ENCODE measurements around the gene SVBP.
"Not testable (repeated sequence)": the region's sequence is repeated elsewhere in the genome, so short reads cannot be mapped to it uniquely, and the experiment has no call there.

Gene SVBP

DNA sequence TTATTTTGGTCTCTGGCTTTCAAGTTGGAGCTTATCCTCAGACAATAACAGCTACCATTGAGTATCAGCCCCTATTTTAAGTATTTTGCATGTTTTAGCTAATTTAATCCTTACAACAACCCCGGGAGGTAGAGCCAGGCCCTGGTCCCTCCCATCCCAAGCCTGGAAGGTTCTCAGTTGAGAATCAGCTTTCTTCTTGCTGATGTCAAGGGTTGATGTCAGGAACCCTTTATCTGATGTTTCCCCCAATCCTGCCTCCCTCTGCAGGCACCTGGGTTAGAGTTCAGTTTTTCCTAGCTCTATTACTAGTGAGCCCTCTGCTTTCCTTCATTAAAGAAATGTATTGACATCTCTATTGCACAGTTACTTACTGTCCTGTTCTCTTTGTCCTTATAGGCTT lies 3.6 kb upstream of the SVBP start:
- Histone ChIP-seq H3K9ac (ENCODE audit: low read length) (no peak overlapping the region), H3K4me1 (ENCODE audit: insufficient read depth, low read length) (peaks cover 8% of the 10 kb centered on the region), H3K27me3 (ENCODE audit: control insufficient read depth in 1 of 2, insufficient read depth in 2 of 2, low read length in 2 of 2) (no peaks in the 10 kb centered on the region), H3K27ac (ENCODE audit: low read depth, low read length) (no peak overlapping the region), H3K4me3 (ENCODE audit: low read depth in 1 of 2, low read length in 2 of 2) (no peak overlapping the region), H3K36me3 (ENCODE audit: insufficient read depth, low read length) (no peaks in the 10 kb centered on the region), H3K9me3 (ENCODE audit: low read length) (no peaks in the 10 kb centered on the region)

- H3K36me3 ChIP-seq (ENCODE audit: insufficient read depth, low read length), result no peaks in the 10 kb centered on the region
- peak overlapping the region; percentile 42 for H3K9ac ChIP-seq (ENCODE audit: low read length)
These were observed 779 bp upstream of the SVBP start for GRCh38 chr1:42817976-42818375.

GRCh38 chr1:42817440-42817767 lies 207 bp upstream of the SVBP start:
- Histone ChIP-seq H3K4me1 (ENCODE audit: insufficient read depth, low read length) (peaks cover 9% of the 10 kb centered on the region), H3K27me3 (ENCODE audit: control insufficient read depth in 1 of 2, insufficient read depth in 2 of 2, low read length in 2 of 2) (no peaks in the 10 kb centered on the region), H3K36me3 (ENCODE audit: insufficient read depth, low read length) (no peaks in the 10 kb centered on the region), H3K9me3 (ENCODE audit: low read length) (no peaks in the 10 kb centered on the region), H3K27ac (ENCODE audit: low read depth, low read length) (no peak overlapping the region), H3K9ac (ENCODE audit: low read length) (peak overlapping the region; percentile 42), H3K4me3 (ENCODE audit: low read depth in 1 of 2, low read length in 2 of 2) (peak overlapping the region; percentile 31 to 66)

More at GRCh38 chr1:42817976-42818375, 779 bp upstream of the SVBP start:
- no peaks in the 10 kb centered on the region for H3K9me3 ChIP-seq (ENCODE audit: low read length)
- no peaks in the 10 kb centered on the region for H3K27me3 ChIP-seq (ENCODE audit: control insufficient read depth in 1 of 2, insufficient read depth in 2 of 2, low read length in 2 of 2)
- no peak overlapping the region for H3K27ac ChIP-seq (ENCODE audit: low read depth, low read length)
- H3K4me3 ChIP-seq (ENCODE audit: low read depth in 1 of 2, low read length in 2 of 2), result peak overlapping the region in 1 of 2 donors; percentile 66
- H3K4me1 ChIP-seq (ENCODE audit: insufficient read depth, low read length), result peaks cover 9% of the 10 kb centered on the region

DNA sequence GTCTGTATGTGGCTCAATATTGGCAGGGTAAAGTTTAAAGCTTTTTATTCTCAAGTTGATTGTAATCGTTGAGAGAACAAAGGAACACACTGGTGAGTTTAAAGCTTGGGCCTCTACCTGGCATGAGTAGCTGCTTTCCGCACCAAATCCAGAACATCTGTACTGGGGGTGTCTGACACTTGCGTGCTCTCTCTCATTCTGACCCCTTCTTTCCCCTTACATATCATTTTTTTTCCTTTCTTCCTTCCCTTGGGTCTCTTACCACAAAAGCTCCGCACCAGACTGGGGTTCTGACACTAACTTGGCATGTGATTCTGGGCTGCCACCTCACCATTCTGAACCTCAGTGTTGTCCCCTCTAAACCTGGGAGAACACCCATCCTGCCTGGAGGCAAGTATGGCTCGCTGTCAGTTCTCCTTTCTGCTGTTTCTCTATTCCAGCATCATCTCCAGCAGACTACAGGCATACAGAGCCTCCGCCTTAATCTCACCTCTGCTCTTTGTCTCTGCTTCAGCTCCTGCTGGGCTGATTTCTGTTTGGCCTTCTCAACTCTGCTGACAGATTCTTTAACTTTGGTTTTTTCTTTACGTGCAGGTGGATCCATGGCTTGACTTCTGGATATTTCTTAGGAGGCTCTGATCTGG lies 1.1 kb downstream of the SVBP start:
- Histone ChIP-seq H3K9ac (ENCODE audit: low read length) (peak overlapping the region; percentile 81), H3K36me3 (ENCODE audit: insufficient read depth, low read length) (no peaks in the 10 kb centered on the region), H3K27me3 (ENCODE audit: control insufficient read depth in 1 of 2, insufficient read depth in 2 of 2, low read length in 2 of 2) (no peaks in the 10 kb centered on the region), H3K27ac (ENCODE audit: low read depth, low read length) (peak overlapping the region; percentile 89), H3K4me3 (ENCODE audit: low read depth in 1 of 2, low read length in 2 of 2) (peak overlapping the region; percentile 52 to 71), H3K4me1 (ENCODE audit: insufficient read depth, low read length) (peaks cover 9% of the 10 kb centered on the region), H3K9me3 (ENCODE audit: low read length) (no peaks in the 10 kb centered on the region)

- not testable (repeated sequence) for H3K27ac ChIP-seq (ENCODE audit: low read depth, low read length); H3K4me1 ChIP-seq (ENCODE audit: insufficient read depth, low read length); H3K4me3 ChIP-seq (ENCODE audit: low read depth in 1 of 2, low read length in 2 of 2); H3K36me3 ChIP-seq (ENCODE audit: insufficient read depth, low read length); H3K27me3 ChIP-seq (ENCODE audit: control insufficient read depth in 1 of 2, insufficient read depth in 2 of 2, low read length in 2 of 2); H3K9ac ChIP-seq (ENCODE audit: low read length); H3K9me3 ChIP-seq (ENCODE audit: low read length)
These were observed 2.4 kb downstream of the SVBP start for GRCh38 chr1:42814815-42815214.

DNA sequence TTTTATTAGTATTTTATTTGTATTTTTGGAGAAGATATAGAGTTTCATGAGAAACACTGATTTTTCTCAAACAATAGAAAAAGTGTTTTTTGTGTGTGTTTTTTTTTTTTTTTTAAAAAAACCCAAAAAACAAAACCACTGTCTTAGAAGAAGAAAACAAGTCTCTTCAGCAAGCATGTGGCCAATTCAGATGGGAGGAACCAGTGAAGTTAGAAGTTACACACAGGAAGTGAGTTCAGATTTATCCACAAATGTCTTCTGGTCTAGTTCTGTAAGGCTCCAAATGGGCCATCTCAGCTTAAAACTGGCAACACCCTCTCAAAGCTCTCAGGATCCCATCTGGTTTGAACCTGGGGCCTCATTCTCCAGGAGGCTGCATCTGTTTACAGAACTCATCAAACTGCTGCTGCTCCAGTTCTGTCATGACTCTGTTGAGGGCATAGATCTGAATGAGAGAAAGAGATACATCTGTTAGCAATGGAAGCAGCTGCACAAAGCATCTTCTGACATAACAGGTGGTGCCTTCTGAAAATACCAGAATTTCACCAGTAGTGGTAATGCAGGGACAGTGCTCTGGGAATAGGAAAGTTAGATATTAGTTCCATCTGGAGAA lies 10.0 kb downstream of the SVBP start:
- no peak overlapping the region for H3K27ac ChIP-seq (ENCODE audit: low read depth, low read length)
- H3K27me3 ChIP-seq (ENCODE audit: control insufficient read depth in 1 of 2, insufficient read depth in 2 of 2, low read length in 2 of 2), result no peaks in the 10 kb centered on the region
- no peaks in the 10 kb centered on the region for H3K9me3 ChIP-seq (ENCODE audit: low read length)
- H3K9ac ChIP-seq (ENCODE audit: low read length), result no peak overlapping the region
- H3K36me3 ChIP-seq (ENCODE audit: insufficient read depth, low read length), result peaks cover 8% of the 10 kb centered on the region
- H3K4me3 ChIP-seq (ENCODE audit: low read depth in 1 of 2, low read length in 2 of 2), result no peak overlapping the region
- H3K4me1 ChIP-seq (ENCODE audit: insufficient read depth, low read length), result no peaks in the 10 kb centered on the region

DNA sequence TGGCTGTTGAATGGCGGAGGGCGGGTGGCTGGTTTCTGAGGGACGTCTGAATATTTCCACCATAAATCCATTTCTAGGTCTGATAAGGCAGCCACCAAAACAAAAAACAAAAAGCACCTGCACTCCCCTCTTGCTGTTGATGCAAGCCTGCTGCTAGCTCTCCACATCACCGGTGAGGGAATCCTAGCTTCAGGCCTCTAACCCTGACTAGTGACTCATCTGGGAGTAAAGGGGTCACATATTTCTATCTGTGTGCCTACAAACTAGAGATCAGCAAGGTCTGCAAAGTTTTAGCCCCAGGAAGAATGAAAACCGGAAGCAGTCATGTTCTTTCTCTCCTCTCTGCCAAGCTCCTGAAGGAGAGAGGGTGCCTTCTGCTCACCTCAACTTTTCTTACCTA lies 10.6 kb downstream of the SVBP start:
- Histone ChIP-seq H3K27ac (ENCODE audit: low read depth, low read length) (no peak overlapping the region), H3K27me3 (ENCODE audit: control insufficient read depth in 1 of 2, insufficient read depth in 2 of 2, low read length in 2 of 2) (no peaks in the 10 kb centered on the region), H3K9ac (ENCODE audit: low read length) (no peak overlapping the region), H3K36me3 (ENCODE audit: insufficient read depth, low read length) (peaks cover 8% of the 10 kb centered on the region), H3K9me3 (ENCODE audit: low read length) (no peaks in the 10 kb centered on the region), H3K4me3 (ENCODE audit: low read depth in 1 of 2, low read length in 2 of 2) (no peak overlapping the region), H3K4me1 (ENCODE audit: insufficient read depth, low read length) (no peaks in the 10 kb centered on the region)

DNA sequence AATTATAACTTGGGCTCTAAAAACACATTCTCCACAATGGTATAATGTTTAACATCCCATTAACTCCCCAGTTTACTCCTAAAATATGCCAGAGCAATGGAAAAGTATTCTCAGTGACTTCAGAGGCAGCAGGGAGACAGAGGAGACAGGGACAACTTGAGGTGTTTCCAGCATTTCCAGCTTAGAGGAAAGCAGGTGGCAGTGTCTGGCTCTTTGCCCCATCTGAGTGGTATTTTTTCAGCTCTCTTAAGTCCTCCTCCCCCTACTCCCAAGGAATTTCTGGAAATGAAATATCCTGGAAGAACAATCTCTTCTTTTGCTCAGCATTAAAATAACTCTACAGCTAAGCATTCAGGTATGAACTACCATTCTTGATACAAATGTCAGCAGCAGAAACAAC lies 11.0 kb downstream of the SVBP start:
- no peak overlapping the region for H3K27ac ChIP-seq (ENCODE audit: low read depth, low read length)
- no peaks in the 10 kb centered on the region for H3K4me1 ChIP-seq (ENCODE audit: insufficient read depth, low read length)
- H3K36me3 ChIP-seq (ENCODE audit: insufficient read depth, low read length), result peaks cover 8% of the 10 kb centered on the region
- H3K9ac ChIP-seq (ENCODE audit: low read length), result no peak overlapping the region
- no peaks in the 10 kb centered on the region for H3K27me3 ChIP-seq (ENCODE audit: control insufficient read depth in 1 of 2, insufficient read depth in 2 of 2, low read length in 2 of 2)
- H3K4me3 ChIP-seq (ENCODE audit: low read depth in 1 of 2, low read length in 2 of 2), result no peak overlapping the region
- H3K9me3 ChIP-seq (ENCODE audit: low read length), result no peaks in the 10 kb centered on the region

GRCh38 chr1:42801832-42802473 lies 15.2 kb downstream of the SVBP start:
- H3K36me3 ChIP-seq (ENCODE audit: insufficient read depth, low read length), result peaks cover 8% of the 10 kb centered on the region
- no peak overlapping the region for H3K27ac ChIP-seq (ENCODE audit: low read depth, low read length)
- no peaks in the 10 kb centered on the region for H3K4me1 ChIP-seq (ENCODE audit: insufficient read depth, low read length)
- H3K9ac ChIP-seq (ENCODE audit: low read length), result no peak overlapping the region
- H3K4me3 ChIP-seq (ENCODE audit: low read depth in 1 of 2, low read length in 2 of 2), result no peak overlapping the region
- no peaks in the 10 kb centered on the region for H3K9me3 ChIP-seq (ENCODE audit: low read length)
- no peaks in the 10 kb centered on the region for H3K27me3 ChIP-seq (ENCODE audit: control insufficient read depth in 1 of 2, insufficient read depth in 2 of 2, low read length in 2 of 2)

- Histone ChIP-seq H3K9ac (ENCODE audit: low read length) (no peak overlapping the region), H3K27me3 (ENCODE audit: control insufficient read depth in 1 of 2, insufficient read depth in 2 of 2, low read length in 2 of 2) (no peaks in the 10 kb centered on the region), H3K4me1 (ENCODE audit: insufficient read depth, low read length) (no peaks in the 10 kb centered on the region), H3K4me3 (ENCODE audit: low read depth in 1 of 2, low read length in 2 of 2) (no peak overlapping the region), H3K9me3 (ENCODE audit: low read length) (no peaks in the 10 kb centered on the region), H3K36me3 (ENCODE audit: insufficient read depth, low read length) (no peaks in the 10 kb centered on the region), H3K27ac (ENCODE audit: low read depth, low read length) (no peak overlapping the region)
These were observed 19.2 kb downstream of the SVBP start for GRCh38 chr1:42797979-42798378.

GRCh38 chr1:42797414-42797813 lies 19.8 kb downstream of the SVBP start:
- H3K9me3 ChIP-seq (ENCODE audit: low read length), result no peaks in the 10 kb centered on the region
- H3K27me3 ChIP-seq (ENCODE audit: control insufficient read depth in 1 of 2, insufficient read depth in 2 of 2, low read length in 2 of 2), result no peaks in the 10 kb centered on the region
- no peak overlapping the region for H3K27ac ChIP-seq (ENCODE audit: low read depth, low read length)
- no peak overlapping the region for H3K4me3 ChIP-seq (ENCODE audit: low read depth in 1 of 2, low read length in 2 of 2)
- no peak overlapping the region for H3K9ac ChIP-seq (ENCODE audit: low read length)
- H3K36me3 ChIP-seq (ENCODE audit: insufficient read depth, low read length), result no peaks in the 10 kb centered on the region
- H3K4me1 ChIP-seq (ENCODE audit: insufficient read depth, low read length), result no peaks in the 10 kb centered on the region

DNA sequence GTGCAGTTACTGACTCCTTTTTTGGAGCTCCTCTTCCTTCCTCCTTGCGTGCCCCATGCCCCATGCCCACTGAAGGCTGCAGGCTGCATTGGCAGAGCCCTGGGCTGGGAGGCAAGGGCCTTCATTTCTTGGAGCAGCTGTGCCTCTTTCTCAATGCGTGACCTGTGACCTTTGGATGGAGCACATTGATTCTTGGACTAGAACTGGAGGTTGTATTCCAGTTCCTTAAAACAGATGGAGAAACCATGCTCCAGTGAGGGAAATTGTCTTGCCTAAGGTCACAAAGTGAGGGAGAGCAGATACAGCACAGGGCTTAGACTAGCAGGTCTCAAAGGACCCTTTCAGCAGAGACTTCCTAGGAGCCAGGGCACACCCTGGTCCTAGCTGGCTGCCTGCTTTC lies 23.4 kb downstream of the SVBP start:
- Histone ChIP-seq H3K27me3 (ENCODE audit: control insufficient read depth in 1 of 2, insufficient read depth in 2 of 2, low read length in 2 of 2) (no peaks in the 10 kb centered on the region), H3K4me3 (ENCODE audit: low read depth in 1 of 2, low read length in 2 of 2) (no peak overlapping the region), H3K36me3 (ENCODE audit: insufficient read depth, low read length) (no peaks in the 10 kb centered on the region), H3K9me3 (ENCODE audit: low read length) (no peaks in the 10 kb centered on the region), H3K27ac (ENCODE audit: low read depth, low read length) (no peak overlapping the region), H3K9ac (ENCODE audit: low read length) (no peak overlapping the region), H3K4me1 (ENCODE audit: insufficient read depth, low read length) (no peaks in the 10 kb centered on the region)
